GM13976 (cell line): Measurements from ENCODE around the gene CHST12.

Experiments used
- DNase-seq: peaks from one replicate; pipeline ENCODE4 v3.0.0; 2012; ENCODE audit warnings: low spot score
- in situ Hi-C: fragments of 300-500 bp; cut with MboI; formaldehyde crosslinking; loops from one replicate; pipeline ENCODE4 v1.12.0; 2022; ENCODE audit warnings: low sequenced_read_pairs, mixed read lengths, inconsistent platforms; ENCODE audit not compliant: unreplicated experiment
- TF ChIP-seq, protein P1 (sequence below): IDR thresholded peaks from 2 replicates; pipeline ENCODE4 v1.5.1; 2012; ENCODE audit warnings: borderline replicate concordance, mild to moderate bottlenecking; ENCODE audit not compliant: insufficient read depth; ENCODE audit errors: extremely low read depth, missing control alignments, control extremely low read depth

CHST12 gene

GRCh38 chr7:2393706-2394105, 9.7 kb upstream of the CHST12 start:
- in situ Hi-C loops = no loop called here
- no peak for DNase-seq
- TF ChIP-seq, protein P1, sequence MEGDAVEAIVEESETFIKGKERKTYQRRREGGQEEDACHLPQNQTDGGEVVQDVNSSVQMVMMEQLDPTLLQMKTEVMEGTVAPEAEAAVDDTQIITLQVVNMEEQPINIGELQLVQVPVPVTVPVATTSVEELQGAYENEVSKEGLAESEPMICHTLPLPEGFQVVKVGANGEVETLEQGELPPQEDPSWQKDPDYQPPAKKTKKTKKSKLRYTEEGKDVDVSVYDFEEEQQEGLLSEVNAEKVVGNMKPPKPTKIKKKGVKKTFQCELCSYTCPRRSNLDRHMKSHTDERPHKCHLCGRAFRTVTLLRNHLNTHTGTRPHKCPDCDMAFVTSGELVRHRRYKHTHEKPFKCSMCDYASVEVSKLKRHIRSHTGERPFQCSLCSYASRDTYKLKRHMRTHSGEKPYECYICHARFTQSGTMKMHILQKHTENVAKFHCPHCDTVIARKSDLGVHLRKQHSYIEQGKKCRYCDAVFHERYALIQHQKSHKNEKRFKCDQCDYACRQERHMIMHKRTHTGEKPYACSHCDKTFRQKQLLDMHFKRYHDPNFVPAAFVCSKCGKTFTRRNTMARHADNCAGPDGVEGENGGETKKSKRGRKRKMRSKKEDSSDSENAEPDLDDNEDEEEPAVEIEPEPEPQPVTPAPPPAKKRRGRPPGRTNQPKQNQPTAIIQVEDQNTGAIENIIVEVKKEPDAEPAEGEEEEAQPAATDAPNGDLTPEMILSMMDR = no peak

DNA sequence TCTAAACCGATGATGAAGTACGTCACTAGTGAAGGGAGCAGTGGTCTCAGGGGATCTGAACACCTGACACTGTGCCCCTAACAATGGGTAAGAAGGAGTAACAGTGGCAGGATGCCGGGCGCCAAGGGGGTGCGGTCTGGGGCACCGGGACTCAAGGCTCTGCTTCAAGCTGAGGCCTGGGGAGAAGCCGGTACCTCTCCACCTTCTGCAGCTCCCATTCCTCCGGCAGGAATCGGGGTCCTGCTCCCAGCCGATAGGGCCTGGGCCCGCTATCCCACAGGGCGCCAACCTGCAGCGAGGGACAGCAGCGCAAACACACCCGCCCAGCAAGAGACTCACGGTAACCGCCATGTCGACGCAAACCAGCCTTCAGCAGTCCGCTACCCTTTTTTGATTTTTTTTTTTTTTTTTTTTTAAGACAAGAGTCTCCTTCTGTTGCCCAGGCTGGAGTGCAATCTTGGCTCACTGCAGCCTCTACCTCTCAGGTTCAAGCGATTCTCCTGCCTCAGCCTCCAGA, 8.8 kb upstream of the CHST12 start:
- no peak for DNase-seq
- TF ChIP-seq, protein P1 = no peak
- in situ Hi-C loops = no loop called here

DNA sequence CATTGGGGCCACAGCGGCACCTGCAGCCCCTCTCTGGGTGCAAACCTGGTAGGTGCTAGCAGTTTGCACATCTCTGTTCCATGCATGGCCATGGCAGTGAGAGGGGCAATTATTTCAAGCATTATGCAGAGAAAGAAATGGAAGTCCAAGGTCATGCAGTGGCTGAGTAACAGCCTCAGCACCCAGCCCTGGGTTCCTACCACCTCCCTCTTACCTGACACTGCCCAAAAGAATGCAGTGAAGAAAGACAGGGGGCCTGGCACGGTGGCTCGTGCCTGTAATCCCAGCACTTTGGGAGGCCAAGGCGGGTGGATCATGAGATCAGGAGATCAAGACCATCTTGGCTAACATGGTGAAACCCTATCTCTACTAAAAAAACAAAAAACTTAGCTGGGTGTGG, 4.9 kb upstream of the CHST12 start:
- TF ChIP-seq, protein P1 = no peak
- DNase-seq = no peak
- in situ Hi-C loops = no loop called here

GRCh38 chr7:2399848-2400587, 3.4 kb upstream of the CHST12 start:
- in situ Hi-C loops = no loop called here
- DNase-seq = no peak
- TF ChIP-seq, protein P1 = no peak

DNA sequence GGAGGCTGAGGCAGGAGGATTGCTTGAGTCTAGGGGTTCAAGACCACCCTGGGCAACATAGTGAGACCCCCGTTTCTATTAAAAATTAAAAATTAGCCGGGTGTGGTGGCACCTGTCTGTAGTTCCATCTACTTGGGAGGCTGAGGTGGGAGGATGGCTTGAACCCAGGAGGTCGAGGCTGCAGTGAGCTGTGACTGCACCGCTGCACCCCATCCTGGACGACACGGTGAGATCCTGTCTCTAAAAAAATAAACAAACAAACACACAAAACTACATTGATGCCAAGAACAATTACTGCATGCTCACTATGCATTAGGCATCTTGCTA, 761 bp upstream of the CHST12 start:
- TF ChIP-seq, protein P1 = no peak
- DNase-seq = no peak
- in situ Hi-C loops = no loop called here

- TF ChIP-seq, protein P1 = no peak
- no peak for DNase-seq
- in situ Hi-C loops = no loop called here
These were observed 572 bp downstream of the CHST12 start for GRCh38 chr7:2403718-2404648.
